Epithelial cell of esophagus (primary cell): ENCODE data around the gene TM4SF4.

Experiments used
- DNase-seq: peaks from one replicate; pipeline ENCODE4 v3.0.0; 2010; ENCODE audit warnings: low read depth
- H3K4me3 ChIP-seq: 2 replicates; pipeline ENCODE4 v1.5.1; 2011; ENCODE audit warnings: mild to moderate bottlenecking, low read length, control low read depth
- CTCF ChIP-seq: IDR thresholded peaks from 2 replicates; pipeline ENCODE4 v1.5.1; 2011; ENCODE audit warnings: low read depth, mild to moderate bottlenecking, low read length, control low read depth, inconsistent platforms; ENCODE audit not compliant: insufficient read depth; ENCODE audit errors: missing control alignments

The TM4SF4 gene

GRCh38 chr3:149496891-149497290 is 22.4 kb downstream of the TM4SF4 start:
- H3K4me3 ChIP-seq = no peak overlapping the region
- DNase-seq = no peak
- no peak for TF ChIP-seq CTCF

- DNase-seq = no peak
- no peak overlapping the region for H3K4me3 ChIP-seq
- TF ChIP-seq CTCF = no peak
Measured at GRCh38 chr3:149497966-149498670, 23.6 kb downstream of the TM4SF4 start.

- DNase-seq = no peak
- H3K4me3 ChIP-seq = no peak overlapping the region
- TF ChIP-seq CTCF = no peak
Measured at GRCh38 chr3:149501524-149501923, 27.0 kb downstream of the TM4SF4 start.

- H3K4me3 ChIP-seq = no peak overlapping the region
- DNase-seq = no peak
- no peak for TF ChIP-seq CTCF
Measured at GRCh38 chr3:149502438-149502837, 27.9 kb downstream of the TM4SF4 start.

GRCh38 chr3:149506540-149506939 is 32.0 kb downstream of the TM4SF4 start:
- no peak for DNase-seq
- no peak for TF ChIP-seq CTCF
- no peak overlapping the region for H3K4me3 ChIP-seq

GRCh38 chr3:149506965-149507364 is 32.5 kb downstream of the TM4SF4 start:
- no peak for DNase-seq
- no peak overlapping the region for H3K4me3 ChIP-seq
- TF ChIP-seq CTCF = no peak
